ENCODE data around the gene GCNT1.
"Not testable (repeated sequence)": the region's sequence is repeated elsewhere in the genome, so short reads cannot be mapped to it uniquely, and the experiment has no call there.

Gene GCNT1

DNA sequence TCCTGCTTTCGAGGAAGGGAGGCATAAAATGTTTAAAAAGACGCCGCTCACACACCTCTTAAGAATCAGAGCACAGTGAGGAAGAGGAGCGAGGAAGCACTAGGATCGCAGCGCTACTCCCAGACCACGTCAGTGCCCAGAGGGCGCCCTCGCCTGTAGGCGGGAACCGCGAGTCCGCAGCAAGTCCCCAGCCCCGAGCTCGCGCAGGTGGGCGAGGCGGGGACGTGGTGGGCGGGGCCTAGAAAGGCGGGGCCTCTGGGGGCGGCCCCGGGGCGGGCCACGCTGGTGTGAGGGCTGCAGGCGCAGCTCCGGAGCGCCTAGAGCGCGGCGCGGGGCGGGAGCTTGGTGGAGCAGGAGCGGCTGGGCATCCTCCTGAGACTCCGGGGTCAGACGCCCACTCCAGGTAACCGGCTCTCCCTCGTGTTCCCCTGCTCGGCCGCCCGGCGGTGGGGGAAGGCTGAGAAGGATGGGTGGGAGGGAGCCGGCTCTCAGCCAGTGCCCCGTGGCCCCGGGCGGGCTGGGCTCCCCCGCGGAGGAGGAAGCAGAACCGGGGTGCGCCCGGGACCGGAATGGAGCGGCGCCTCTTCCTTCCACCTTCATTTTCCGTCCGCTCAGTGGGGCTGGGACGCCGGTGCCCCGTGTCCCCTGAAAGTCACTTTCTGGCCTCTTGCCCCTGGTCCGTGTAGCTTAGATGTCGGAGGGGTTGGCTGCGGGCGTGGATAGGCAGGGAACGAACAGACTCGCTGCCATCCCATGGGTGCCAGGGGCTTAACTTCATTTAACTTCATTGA lies at the start of gene GCNT1:
Gene GCNT1, plus strand, starts transcription at position 280 of the 791 bp plus-strand sequence. CDS start 43,200 bp downstream, outside the sequence.
- DNase-seq (ENCODE audit: low spot score): peak; percentile 94

DNA sequence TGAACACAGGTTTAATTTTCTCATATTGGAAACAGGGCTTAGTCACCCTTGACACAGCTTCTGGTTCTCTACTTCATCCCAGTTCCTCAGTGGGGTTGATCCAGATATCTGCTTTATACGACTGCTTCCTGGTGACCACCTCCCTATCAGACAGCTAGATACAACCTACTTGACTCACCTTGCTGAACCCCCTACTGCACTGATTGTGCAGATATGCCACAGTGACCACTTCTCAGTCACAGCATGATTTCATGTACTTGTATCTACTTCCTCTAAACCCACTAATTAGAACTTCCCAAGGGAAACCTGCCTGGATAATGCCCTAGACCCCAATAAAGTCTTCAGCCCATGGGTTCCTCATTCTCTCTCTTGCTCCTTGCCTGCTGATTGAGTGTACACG lies 46.3 kb upstream of the GCNT1 start:
- DNase-seq (ENCODE audit: low spot score): no peak

DNA sequence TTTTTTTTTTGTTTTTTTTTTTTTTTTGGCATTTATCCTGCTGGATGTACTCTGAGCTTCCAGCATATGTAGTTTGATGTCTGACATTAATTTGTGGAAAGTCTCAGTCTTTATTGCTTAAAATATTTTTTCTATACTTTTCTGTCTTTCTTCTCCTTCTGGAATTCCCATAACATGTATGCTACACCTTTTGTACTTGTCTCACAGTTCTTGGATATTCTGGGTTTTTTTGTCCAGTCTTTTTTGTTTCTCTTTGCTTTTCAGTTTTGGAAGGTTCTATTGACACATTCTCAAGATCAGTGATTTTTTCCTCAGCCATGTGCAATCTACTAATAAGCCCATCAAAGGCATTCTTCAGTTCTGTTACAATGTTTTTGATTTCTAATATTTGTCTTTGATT lies 45.3 kb upstream of the GCNT1 start:
- DNase-seq (ENCODE audit: low spot score): no peak

DNA sequence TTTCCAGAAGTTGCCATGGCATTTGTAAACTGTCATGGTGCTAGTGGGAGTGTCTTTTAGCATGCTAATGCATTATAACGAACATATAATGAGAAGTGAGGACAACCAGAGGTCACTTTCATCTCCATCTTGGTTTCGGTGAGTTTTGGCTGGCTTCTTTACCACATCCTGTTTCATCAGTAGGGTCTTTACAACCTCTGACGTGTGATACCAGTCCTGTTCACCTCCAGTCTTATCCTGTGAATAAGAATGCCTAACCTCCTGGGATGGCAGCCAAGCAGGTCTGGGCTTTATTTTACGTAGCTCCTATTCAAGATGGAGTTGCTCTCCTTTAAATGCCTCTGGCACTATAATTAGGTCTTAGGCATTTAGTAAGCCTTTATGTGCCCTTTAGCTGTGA lies 44.3 kb upstream of the GCNT1 start:
- peak; percentile 39 for DNase-seq (ENCODE audit: low spot score)

DNA sequence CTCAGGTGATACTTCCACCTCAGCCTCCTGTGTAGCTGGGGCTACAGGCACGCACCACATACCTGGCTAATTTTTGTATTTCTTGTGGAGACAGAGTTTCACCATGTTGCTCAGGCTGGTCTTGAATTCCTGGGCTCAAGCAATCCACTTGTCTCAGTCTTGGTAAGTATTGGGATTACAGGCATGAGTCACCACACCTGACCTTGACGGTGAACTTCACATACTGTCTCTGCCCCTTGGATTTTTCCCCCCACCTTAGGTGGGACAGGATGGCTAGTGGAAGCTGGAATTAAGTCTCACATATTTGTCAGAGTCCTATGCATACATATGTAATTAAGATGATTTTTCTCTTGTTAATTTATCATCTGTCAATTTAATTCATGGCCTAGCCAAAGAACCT lies 43.8 kb upstream of the GCNT1 start:
- DNase-seq (ENCODE audit: low spot score): no peak

DNA sequence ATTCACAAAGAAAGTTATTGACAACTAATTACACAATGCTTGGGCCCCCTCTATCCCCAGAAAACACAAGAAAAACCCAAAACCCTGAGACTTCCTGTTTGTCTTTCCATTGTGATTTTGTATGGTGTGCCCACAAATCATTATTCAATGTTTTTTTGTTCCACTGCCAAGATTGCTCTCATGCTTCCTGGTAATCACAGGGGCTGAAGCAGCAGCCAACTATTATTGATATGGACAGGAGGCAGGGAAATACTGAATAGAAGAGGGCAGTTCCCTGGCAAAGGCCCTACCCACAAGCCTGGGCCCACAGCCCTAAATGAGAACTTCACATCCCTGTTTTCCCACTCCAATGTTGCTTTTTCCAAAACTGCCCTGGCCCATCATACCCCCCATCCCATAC lies 43.3 kb upstream of the GCNT1 start:
- DNase-seq (ENCODE audit: low spot score): no peak

DNA sequence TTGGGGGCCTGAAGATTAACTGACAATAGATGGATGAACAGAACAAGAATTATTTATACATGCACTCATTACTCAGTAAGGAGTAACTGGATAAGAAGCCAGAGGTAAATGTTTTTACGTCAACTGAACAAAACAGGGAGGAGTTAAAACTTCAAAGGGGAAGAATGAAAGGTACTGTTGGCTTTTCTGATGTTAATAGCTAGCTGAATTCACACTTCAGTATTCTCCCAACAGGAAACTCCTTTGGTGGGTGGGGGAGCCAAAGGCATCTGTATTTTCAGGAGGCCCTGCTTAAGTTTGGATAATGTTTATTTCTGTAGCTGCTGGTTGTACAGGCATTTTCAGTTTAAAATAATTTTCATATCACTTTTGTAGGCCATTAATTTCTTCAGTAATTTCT lies 41.6 kb upstream of the GCNT1 start:
- no peak for DNase-seq (ENCODE audit: low spot score)

DNA sequence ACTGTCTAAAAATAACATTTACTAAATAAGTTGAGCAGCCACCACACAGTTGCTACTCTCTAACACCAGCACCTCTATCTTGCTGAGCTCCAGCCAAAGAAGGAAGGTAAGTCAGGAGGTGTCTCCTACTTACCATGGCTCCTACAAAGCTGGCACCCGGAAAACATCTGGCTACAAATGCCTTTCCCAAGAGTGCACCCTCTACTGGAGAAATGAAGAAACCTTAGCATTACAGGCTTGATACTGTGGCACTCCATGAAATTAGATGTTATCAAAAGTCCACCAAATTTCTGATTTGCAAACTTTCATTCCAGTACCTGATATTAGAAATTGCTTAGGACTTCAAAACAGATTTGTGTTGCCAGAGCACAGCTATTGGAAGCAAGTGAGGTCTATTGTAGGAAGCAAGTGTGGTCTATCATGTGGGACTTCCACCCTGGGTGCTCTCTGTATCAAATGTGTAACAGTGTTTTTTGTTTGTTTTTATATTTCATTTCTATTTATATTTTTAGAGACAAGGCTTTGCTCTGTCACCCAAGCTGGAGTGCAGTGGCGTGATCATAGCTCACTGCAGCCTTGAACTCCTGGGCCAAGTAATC lies 39.1 kb upstream of the GCNT1 start:
- peak; percentile 13 for DNase-seq (ENCODE audit: low spot score)

DNA sequence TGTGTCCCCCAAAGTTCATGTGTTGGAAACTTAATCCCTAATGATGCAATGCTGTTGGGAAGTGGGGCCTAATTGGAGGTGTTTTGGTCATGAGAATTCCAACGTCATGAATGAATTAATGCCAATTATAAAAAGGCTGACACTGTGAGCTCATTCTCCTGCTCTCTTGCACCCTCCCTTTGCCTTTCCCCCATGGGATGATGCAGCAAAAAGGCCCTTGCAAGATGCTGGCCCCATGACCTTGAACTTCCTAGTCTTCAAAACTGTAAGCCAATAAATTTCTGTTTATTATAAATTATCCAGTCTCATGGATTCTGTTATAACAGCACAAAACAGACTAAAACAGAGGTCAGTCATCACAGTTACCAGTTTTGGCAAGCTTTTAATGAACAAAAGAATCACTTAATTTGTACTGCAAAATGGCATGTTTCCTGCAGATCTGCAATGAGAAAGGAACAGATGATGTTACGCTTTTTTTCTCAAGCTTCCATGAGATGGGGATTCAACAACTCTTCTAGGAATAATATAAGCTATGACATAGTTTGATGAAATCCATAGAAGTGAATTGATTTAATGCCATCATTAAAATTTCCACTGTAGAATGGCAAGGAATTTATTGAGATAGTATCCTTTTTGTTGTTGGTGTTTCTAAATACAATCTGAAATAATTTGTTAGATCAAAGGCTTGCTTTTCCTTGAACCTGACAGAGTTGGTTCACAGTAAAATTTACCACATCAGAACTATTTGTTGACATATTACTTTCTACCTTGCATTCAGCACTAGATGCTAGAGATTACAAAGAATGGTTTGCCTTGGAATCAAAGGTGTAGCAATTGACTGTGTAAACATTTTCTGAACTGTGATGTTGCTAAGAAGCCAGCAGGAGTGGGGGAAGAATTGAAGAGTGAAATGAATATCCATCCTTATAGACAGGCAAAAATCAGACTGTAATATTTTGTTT lies 35.5 kb upstream of the GCNT1 start:
- DNase-seq (ENCODE audit: low spot score): no peak

DNA sequence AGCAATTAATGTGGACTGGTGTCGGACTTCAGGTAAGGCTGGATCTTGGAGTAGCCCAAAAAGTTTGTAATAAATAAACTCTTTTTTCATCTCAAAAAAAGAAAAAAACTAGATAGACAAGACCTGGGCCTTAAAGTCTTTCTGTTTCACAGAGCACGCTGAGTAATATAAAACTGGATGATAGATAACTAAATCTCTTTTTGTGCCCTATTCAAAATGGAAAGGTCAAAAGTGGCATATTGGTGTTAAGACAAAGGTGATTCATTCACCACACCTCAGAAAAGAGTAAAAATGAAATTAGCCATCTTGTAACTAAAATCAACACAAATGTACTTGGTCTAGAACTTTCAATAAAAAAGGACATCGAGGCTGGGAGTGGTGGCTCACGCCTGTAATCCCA lies 34.5 kb upstream of the GCNT1 start:
- no peak for DNase-seq (ENCODE audit: low spot score)

DNA sequence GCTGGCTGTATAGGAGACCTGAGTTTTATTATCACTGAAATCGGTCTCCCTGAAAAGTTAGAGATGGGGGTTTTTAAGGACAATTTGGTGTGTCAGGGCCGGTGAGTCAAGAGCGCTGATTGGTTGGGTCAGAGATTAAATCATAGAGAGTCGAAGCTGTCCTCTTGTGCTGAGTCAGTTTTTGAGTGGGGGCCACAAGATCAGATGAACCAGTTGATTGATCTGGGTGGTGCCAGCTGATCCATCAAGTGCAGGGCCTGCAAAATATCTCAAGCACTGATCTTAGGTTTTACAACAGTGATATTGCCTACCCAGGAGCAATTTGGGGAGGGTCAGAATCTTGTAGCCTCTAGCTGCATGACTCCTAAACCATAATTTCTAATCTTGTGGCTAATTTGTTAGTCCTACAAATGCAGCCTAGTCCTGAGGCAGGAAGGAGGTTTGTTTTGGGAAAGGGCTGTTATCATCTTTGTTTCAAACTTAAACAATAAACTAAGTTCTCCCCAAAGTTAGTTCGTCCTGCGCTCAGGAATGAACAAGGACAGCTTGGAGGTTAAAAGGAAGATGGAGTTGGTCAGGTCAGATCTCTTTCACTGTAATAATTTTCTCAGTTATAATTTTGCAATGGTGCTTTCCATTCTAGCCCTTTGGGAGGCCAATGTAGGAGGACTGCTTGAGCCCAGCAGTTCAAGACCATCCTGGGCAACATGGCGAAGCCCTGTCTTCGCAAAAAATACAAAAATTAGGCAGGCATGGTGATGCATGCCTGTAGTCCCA lies 33.1 kb upstream of the GCNT1 start:
- no peak for DNase-seq (ENCODE audit: low spot score)

DNA sequence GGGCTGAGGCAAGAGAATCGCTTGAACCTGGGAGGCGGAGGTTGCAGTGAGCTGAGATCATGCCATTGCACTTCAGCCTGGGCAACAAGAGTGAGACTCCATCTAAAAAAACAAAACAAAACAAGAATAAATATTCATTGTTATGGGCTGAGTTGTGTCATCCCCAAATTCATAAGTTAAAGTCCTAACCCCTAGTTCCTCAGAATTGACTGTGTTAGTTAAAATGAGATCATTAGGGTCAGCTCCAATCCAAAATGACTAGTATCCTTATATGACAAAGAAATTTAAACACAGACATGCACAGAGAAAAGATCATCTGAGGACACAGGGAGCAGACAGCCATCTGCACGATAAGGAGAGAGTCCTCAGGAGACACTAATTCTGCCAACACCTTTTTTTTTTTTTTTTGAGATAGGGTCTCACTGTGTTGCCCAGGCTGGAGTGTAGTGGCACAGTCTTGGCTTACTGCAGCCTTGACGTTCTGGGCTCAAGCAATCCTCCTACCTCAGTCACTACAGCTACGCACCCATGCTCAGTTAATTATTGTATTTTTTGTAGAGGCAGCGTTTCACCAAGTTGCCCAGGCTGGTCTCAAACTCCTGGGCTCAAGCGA lies 32.1 kb upstream of the GCNT1 start:
- no peak for DNase-seq (ENCODE audit: low spot score)

DNA sequence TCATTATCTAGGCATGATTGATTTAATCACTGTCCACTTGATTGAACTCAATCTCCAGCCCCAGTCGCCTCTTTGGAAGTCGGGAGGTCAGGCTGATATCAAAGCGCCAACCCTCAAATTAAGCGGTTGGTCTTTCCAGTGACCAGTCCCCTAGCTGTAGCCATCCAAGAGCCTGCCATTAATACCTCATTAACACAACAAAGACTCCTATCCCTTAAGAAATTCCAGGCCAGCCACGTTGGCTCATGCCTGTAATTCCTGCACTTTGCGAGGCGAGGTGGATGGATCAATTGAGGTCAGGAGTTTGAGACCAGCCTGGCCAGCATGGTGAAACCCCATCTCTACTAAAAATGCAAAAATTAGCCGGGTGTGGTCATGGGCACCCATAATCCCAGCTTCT lies 27.4 kb upstream of the GCNT1 start:
- no peak for DNase-seq (ENCODE audit: low spot score)

DNA sequence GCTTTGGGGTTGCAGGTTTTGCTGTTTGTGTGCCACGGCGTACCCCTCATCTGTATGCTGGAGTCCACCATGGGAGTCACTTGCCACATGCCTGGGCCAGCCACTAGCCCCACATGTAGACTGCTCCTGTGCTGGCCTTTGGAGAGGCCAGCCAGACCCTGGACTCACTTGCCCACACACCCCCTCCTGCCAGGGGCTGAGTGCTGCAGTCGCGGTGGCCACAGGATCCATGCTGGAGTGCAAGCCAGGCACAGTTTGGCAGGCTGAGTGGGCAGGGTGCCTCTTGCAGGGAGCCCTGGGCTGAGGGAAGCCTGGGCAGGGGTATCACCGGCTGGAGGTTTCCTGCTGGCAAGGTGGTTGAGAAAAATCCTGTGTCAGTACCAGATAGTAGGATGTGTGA lies 25.6 kb upstream of the GCNT1 start:
- no peak for DNase-seq (ENCODE audit: low spot score)

DNA sequence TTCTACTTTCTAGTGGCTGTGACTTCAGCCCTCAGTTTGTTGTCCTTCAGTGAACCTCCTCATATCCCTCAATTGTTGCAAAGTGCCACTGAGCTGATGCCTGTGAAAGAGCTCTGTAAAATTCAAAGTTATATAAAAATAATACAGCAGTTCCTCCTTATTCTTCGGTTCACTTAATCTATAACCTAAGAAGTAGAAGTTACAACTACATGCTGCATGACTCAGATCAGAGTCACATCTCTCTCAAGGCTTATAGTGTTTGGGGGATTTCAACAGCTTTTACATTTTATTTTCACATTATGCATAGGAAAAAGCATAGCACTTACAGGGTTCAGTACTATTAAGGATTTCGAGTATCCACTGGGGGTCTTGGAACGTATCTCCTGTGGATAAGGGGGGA lies 25.1 kb upstream of the GCNT1 start:
- no peak for DNase-seq (ENCODE audit: low spot score)

DNA sequence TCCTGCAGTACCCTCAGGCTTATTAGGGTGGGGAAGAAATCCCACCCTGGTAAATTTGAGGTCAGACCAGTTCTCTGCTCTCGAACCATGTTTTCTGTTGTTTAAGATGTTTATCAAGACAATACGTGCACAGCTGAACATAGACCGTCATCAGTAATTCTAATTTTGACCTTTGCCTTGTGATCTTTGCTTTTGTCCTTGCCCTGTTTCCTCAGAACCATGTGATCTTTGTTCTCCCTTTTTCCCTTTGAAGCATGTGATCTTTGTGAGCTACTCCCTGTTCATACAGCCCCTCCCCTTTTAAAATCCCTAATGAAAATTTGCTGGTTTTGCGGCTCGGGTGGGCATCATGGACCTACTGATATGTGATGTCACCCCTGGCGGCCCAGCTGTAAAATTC lies 24.1 kb upstream of the GCNT1 start:
- not testable (repeated sequence) for DNase-seq (ENCODE audit: low spot score)

DNA sequence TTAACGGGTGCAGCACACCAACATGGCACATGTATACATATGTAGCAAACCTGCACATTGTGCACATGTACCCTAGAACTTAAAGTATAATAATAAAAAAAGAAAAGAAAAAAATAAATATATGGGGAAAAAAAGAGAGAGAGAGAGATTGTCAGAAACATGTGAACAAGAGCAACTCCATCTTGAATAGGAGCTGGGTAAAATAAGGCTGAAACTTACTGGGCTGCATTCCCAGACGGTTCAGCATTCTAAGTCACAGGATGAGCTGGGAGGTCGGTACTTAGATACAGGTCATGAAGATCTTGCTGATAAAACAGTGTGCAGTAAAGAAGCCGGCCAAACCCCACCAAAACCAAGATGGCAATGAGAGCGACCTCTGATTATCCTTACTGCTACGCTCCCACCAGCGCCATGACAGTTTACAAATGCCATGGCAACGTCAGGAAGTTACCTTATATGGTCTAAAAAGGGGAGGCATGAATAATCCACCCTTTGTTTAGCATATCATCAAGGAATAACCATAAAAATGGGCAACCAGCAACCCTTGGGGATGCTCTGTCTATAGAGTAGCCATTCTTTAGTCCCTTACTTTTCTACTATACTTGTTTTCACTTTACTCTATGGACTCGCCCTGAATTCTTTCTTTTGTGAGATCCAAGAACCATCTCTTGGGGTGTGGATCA lies 21.8 kb upstream of the GCNT1 start:
- DNase-seq (ENCODE audit: low spot score): not testable (repeated sequence)

DNA sequence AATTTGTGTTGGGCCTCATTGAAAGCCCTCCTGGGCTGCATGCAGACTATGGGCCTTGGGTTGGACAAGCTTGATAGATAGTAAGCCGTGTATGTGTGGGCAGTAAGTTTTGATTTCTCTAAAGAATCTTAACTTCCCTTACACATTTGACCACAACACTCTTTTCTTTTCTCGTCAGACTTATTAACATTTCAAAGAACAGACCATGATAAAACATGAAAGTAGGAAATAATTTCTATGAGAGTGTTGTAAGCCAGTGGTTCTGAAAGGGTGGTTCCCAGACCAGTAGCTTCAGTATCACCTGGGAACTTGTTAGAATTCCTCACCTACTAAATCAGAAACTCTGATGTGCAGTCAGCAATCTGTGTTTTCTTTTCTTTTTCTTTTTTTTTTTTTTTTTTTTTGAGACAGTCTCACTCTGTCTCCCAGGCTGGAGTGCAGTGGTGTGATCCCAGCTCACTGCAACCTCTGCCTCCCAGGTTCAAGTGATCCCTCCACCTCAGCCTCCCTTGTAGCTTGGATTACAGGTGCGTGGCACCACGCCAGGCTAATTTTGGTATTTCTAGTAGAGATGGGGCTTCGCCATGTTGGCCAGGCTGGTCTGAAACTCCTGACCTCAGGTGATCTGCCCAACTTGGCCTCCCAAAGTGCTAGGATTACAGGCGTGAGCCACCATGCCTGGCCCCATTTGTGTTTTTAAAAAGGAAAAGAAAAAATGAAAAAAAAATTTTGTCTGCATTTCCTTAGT lies 20.0 kb upstream of the GCNT1 start:
- DNase-seq (ENCODE audit: low spot score): no peak

DNA sequence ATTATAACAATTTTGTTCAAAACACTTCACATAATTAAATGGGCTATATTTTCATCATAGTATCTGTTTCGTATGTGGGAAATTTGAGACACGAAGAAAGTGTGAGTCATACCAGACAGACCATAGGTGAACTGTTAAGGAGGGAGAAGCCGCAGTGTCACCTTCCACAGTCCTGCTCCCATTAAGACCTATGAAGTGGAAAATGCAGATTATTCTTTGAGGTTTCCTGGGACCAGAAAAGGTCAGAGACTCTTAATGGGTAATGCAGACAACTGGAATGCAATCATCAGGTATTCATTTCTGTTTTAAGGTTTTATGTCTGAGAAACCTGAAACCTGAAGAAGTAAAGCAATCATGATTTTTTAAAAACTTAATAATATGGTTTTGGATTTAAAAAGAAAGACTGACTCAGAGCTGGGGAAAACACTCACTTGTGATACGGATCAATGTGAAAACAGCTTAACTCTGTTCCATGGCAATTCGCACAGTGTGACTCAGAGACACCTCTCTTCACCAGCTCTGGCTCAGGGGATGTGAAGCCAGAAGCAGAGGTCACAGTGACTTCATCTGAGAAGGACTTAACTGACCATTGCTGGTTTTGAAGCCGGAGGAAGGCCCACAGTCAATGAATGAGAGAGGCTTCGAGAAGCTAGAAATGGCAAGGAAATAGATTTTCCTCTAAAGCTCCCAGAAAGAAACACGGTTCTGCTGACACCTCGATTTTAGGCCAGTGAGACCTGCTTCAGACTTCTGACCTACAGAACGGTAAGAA lies 17.2 kb upstream of the GCNT1 start:
- DNase-seq (ENCODE audit: low spot score): no peak
